Endothelial cell of umbilical vein (primary cell): ENCODE results near the gene DET1. TPM values are rescaled to one million over a fixed set of nuclear protein-coding genes. Genes with fewer than 3 reads are reported as not detected.
"Not testable (repeated sequence)": the region's sequence is repeated elsewhere in the genome, so short reads cannot be mapped to it uniquely, and the experiment has no call there.

Source experiments
- BruUV-seq: library from RNA; stranded (reverse); fragments of 400-500 nt; replicated peaks from 2 replicates; lab custom pipeline; 2021; lab: Mats Ljungman, UMichigan
- CTCF ChIA-PET: fragments of 300-600, 350-600 bp; sonication (Branson Sonifier 250); formaldehyde crosslinking; loops from one replicate; lab custom pipeline; 2021; ENCODE audit warnings: antibody characterized with exemption, inconsistent platforms; lab: Charles Lee
- POLR2A ChIA-PET: fragments of 300-600, 350-600 bp; sonication (Branson Sonifier 250); formaldehyde crosslinking; loops from one replicate; lab custom pipeline; 2021; ENCODE audit warnings: antibody characterized with exemption, inconsistent platforms; lab: Charles Lee
- DNase-seq: peaks from one replicate; pipeline ENCODE4 v3.0.0-alpha.2; 2011; ENCODE audit warnings: low read depth, low spot score
- FAIRE-seq: peaks from 2 replicates; lab custom pipeline; 2011; peaks lifted over from hg19 to GRCh38; lab: Jason Lieb, UNC
- H2AFZ ChIP-seq: 2 replicates; pipeline ENCODE4 v1.6.0; 2012; ENCODE audit warnings: low read depth, low read length, control low read depth, inconsistent platforms
- H3K27ac ChIP-seq: 2 replicates; pipeline ENCODE4 v1.5.1; 2011; ENCODE audit warnings: low read depth, mild to moderate bottlenecking, control low read depth, low read length, moderate library complexity; ENCODE audit not compliant: insufficient read depth
- H3K27me3 ChIP-seq, 2 experiments: 2 replicates each; pipeline versions ENCODE4 v1.6.0 to v1.6.1; 2011; ENCODE audit warnings: low read length in 2 of 2, mixed read lengths in 1 of 2; ENCODE audit not compliant: control insufficient read depth in 2 of 2, insufficient read depth in 2 of 2
- H3K36me3 ChIP-seq, 2 experiments: 2 replicates in 1 of 2; 3 replicates in 1 of 2; pipeline ENCODE4 v1.5.1; 2011; ENCODE audit warnings: low read length in 2 of 2, mild to moderate bottlenecking in 1 of 2, moderate library complexity in 1 of 2; ENCODE audit not compliant: control insufficient read depth in 2 of 2, insufficient read depth in 2 of 2; ENCODE audit errors: extremely low read depth in 1 of 2
- H3K4me1 ChIP-seq: 3 replicates; pipeline ENCODE4 v1.5.1; 2011; ENCODE audit warnings: mild to moderate bottlenecking, low read length; ENCODE audit not compliant: control insufficient read depth, insufficient read depth; ENCODE audit errors: extremely low read depth
- H3K4me2 ChIP-seq: 2 replicates; pipeline ENCODE4 v1.6.1; 2011; ENCODE audit warnings: low read length, control low read depth, mixed read lengths; ENCODE audit not compliant: insufficient read depth
- H3K4me3 ChIP-seq, 3 experiments: fragments of 200-600 bp in 1 of 3; sonication (generic), shearing (Covaris generic) in 1 of 3; replicated peaks in 1 of 3; 2 replicates each; pipeline ENCODE4 v1.5.1; 2011 to 2016; ENCODE audit warnings: control low read depth in 3 of 3, low read length in 3 of 3, mild to moderate bottlenecking in 2 of 3, inconsistent platforms in 1 of 3, low read depth in 1 of 3, moderate library complexity in 1 of 3; ENCODE audit not compliant: insufficient read depth in 1 of 3
- H3K79me2 ChIP-seq: 2 replicates; pipeline ENCODE4 v1.6.0; 2012; ENCODE audit warnings: low read length, inconsistent platforms; ENCODE audit not compliant: control insufficient read depth, insufficient read depth
- H3K9ac ChIP-seq: replicated peaks from 2 replicates; pipeline ENCODE3; 2011; ENCODE audit warnings: low read length, control low read depth; ENCODE audit not compliant: insufficient read depth; ENCODE audit errors: extremely low read depth
- H3K9me1 ChIP-seq: replicated peaks from 3 replicates; pipeline ENCODE4 v1.6.0; 2011; ENCODE audit warnings: mild to moderate bottlenecking, low read length; ENCODE audit not compliant: control insufficient read depth, insufficient read depth; ENCODE audit errors: extremely low read depth
- H3K9me3 ChIP-seq: replicated peaks from 2 replicates; pipeline ENCODE4 v1.5.1; 2012; ENCODE audit warnings: low read length, inconsistent platforms; ENCODE audit not compliant: control insufficient read depth, insufficient read depth
- H4K20me1 ChIP-seq: replicated peaks from 2 replicates; pipeline ENCODE3; 2011; ENCODE audit warnings: mild to moderate bottlenecking, low read length; ENCODE audit not compliant: control insufficient read depth, insufficient read depth; ENCODE audit errors: extremely low read depth
- EZH2 ChIP-seq: IDR thresholded peaks from 2 replicates; pipeline ENCODE4 v1.6.1; 2012; ENCODE audit warnings: borderline replicate concordance, low read depth, mild to moderate bottlenecking, moderate library complexity, low read length, inconsistent platforms; ENCODE audit not compliant: severe bottlenecking
- FOS ChIP-seq: IDR thresholded peaks from 2 replicates; pipeline ENCODE4 v1.6.1; 2011; ENCODE audit warnings: mild to moderate bottlenecking, low read length, moderate library complexity, borderline replicate concordance; ENCODE audit not compliant: insufficient read depth
- GATA2 ChIP-seq: IDR thresholded peaks from 2 replicates; pipeline ENCODE4 v1.7.0; 2011; ENCODE audit warnings: low read depth, mild to moderate bottlenecking, moderate library complexity, mixed read lengths, low read length; ENCODE audit not compliant: insufficient read length, insufficient read depth
- JUN ChIP-seq: IDR thresholded peaks from 2 replicates; pipeline ENCODE4 v1.6.1; 2011; ENCODE audit warnings: borderline replicate concordance, low read depth; ENCODE audit not compliant: insufficient read length, insufficient read depth
- MYC ChIP-seq: IDR thresholded peaks from one replicate; pipeline ENCODE4 v1.6.1; 2011; ENCODE audit warnings: mild to moderate bottlenecking, low read depth, low read length
- POLR2A ChIP-seq: IDR thresholded peaks from 2 replicates; pipeline ENCODE4 v1.6.1; 2012; ENCODE audit warnings: low read depth, mild to moderate bottlenecking, control low read depth, low read length
- POLR2AphosphoS5 ChIP-seq: IDR thresholded peaks from 2 replicates; pipeline ENCODE4 v1.6.1; 2012; ENCODE audit warnings: low read depth, mild to moderate bottlenecking, control low read depth, low read length, moderate library complexity; ENCODE audit not compliant: insufficient read depth
- dilution Hi-C: fragments of 300-500 bp; cut with MboI; formaldehyde crosslinking; loops from one replicate; pipeline ENCODE4 v1.15.0; 2019; ENCODE audit warnings: low sequenced_read_pairs; ENCODE audit not compliant: extremely low pct_ligation_motif_present
- intact Hi-C: fragments of 100-400 bp; cut with micrococcal nuclease; formaldehyde crosslinking; loops from one replicate; pipeline ENCODE4 v1.10.0; 2022
- polyA plus RNA-seq, 4 experiments: library from polyadenylated mRNA; depleted of rRNA in 3 of 4; stranded (reverse) in 3 of 4; unstranded in 1 of 4; fragments of >200 nt; gene quantifications; 2 replicates each; pipeline versions ENCODE4 v1.2.1 to v1.2.3, GENCODE V29; 2011 to 2012; ENCODE audit warnings: missing spikeins in 1 of 4
- total RNA-seq: library from RNA; stranded (reverse); gene quantifications from 2 replicates; pipeline ENCODE4 v1.2.3, GENCODE V29; 2021
- TF ChIP-seq, protein P1 (sequence below), 2 donors: IDR thresholded peaks; 1 replicate in 1 of 2; 2 replicates in 1 of 2; pipeline ENCODE4 v1.5.1; 2011; ENCODE audit warnings: low read length in 2 of 2, mild to moderate bottlenecking in 2 of 2, moderate library complexity in 2 of 2, control low read depth in 1 of 2, inconsistent platforms in 1 of 2, low read depth in 1 of 2; ENCODE audit not compliant: insufficient read depth in 1 of 2; ENCODE audit errors: extremely low read depth in 1 of 2
- TF ChIP-seq, protein P2 (sequence below): IDR thresholded peaks from 2 replicates; pipeline ENCODE4 v1.6.1; 2011; ENCODE audit not compliant: insufficient read depth, insufficient read length

The DET1 gene
- total and polyA plus RNA-seq, 2 donors (not counting 3 experiments of a cell fraction or from before 2014, with no cell fraction given), result 5.2 to 5.6 TPM

- Histone ChIP-seq H3K9ac (no peak overlapping the region), H3K79me2 (no peaks in the 10 kb centered on the region), H4K20me1 (no peaks in the 10 kb centered on the region), H2AFZ (no peak overlapping the region), H3K9me3 (no peaks in the 10 kb centered on the region), H3K27me3 (no peaks in the 10 kb centered on the region), H3K36me3 (no peaks in the 10 kb centered on the region), H3K4me2 (no peak overlapping the region), H3K27ac (no peak overlapping the region), H3K9me1 (no peaks in the 10 kb centered on the region), H3K4me1 (no peaks in the 10 kb centered on the region), H3K4me3 (no peak overlapping the region)
- DNase-seq, result no peak
- dilution Hi-C loops (no loop called here), intact Hi-C loops (no loop called here)
- FAIRE-seq, result no peak
- no peak for TF ChIP-seq MYC
- TF ChIP-seq JUN, result no peak
- no peak for TF ChIP-seq GATA2
- TF ChIP-seq, protein P1, sequence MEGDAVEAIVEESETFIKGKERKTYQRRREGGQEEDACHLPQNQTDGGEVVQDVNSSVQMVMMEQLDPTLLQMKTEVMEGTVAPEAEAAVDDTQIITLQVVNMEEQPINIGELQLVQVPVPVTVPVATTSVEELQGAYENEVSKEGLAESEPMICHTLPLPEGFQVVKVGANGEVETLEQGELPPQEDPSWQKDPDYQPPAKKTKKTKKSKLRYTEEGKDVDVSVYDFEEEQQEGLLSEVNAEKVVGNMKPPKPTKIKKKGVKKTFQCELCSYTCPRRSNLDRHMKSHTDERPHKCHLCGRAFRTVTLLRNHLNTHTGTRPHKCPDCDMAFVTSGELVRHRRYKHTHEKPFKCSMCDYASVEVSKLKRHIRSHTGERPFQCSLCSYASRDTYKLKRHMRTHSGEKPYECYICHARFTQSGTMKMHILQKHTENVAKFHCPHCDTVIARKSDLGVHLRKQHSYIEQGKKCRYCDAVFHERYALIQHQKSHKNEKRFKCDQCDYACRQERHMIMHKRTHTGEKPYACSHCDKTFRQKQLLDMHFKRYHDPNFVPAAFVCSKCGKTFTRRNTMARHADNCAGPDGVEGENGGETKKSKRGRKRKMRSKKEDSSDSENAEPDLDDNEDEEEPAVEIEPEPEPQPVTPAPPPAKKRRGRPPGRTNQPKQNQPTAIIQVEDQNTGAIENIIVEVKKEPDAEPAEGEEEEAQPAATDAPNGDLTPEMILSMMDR (IDR thresholded peaks at IDR 0.05; ENCODE audit: extremely low read depth in 1 of 2, insufficient read depth in 1 of 2, low read depth in 1 of 2, low read length in 2 of 2), result no peak
- TF ChIP-seq, protein P2, sequence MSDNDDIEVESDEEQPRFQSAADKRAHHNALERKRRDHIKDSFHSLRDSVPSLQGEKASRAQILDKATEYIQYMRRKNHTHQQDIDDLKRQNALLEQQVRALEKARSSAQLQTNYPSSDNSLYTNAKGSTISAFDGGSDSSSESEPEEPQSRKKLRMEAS, result no peak
- no peak for TF ChIP-seq EZH2
- no peak for TF ChIP-seq FOS
- no peak for TF ChIP-seq POLR2AphosphoS5
- no peak for TF ChIP-seq POLR2A
- ChIA-PET POLR2A (no interaction called here), CTCF (no interaction called here)
- no TSS peak for BruUV-seq
Observed at GRCh38 chr15:88541709-88542341, 4.7 kb downstream of the DET1 start.

DNA sequence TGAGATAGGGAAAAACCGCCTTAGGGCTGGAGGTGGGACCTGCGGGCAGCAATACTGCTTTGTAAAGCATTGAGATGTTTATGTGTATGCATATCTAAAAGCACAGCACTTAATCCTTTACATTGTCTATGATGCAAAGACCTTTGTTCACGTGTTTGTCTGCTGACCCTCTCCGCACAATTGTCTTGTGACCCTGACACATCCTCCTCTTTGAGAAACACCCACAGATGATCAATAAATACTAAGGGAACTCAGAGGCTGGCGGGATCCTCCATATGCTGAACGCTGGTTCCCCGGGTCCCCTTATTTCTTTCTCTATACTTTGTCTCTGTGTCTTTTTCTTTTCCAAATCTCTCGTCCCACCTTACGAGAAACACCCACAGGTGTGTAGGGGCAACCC, 5.4 kb downstream of the DET1 start:
- H3K79me2 ChIP-seq, H3K27me3 ChIP-seq, BruUV-seq, H3K4me2 ChIP-seq, H3K27ac ChIP-seq, POLR2A ChIA-PET, H3K4me3 ChIP-seq, H3K9ac ChIP-seq, H3K4me1 ChIP-seq, H3K9me3 ChIP-seq, H3K36me3 ChIP-seq, H4K20me1 ChIP-seq, FAIRE-seq, H3K9me1 ChIP-seq, H2AFZ ChIP-seq, dilution Hi-C loops, intact Hi-C loops, CTCF ChIA-PET, DNase-seq: not testable (repeated sequence)

DNA sequence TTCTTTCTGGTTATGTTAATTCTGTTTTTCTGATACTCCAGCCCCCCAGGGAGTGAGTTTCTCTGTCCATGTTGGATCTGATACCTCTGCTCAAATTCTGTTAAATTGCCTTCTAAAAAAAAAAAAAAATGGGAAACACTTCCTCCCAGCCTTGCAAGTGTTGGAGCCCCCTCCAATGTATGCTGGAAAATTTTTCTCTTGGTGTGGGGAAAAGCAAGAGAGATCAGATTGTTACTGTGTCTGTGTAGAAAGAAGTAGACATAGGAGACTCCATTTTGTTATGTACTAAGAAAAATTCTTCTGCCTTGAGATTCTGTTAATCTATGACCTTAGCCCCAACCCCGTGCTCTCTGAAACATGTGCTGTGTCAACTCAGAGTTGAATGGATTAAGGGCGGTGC, 6.1 kb downstream of the DET1 start:
- H3K4me3 ChIP-seq, H2AFZ ChIP-seq, POLR2A ChIA-PET, H3K36me3 ChIP-seq, H3K9me3 ChIP-seq, H3K9me1 ChIP-seq, dilution Hi-C loops, intact Hi-C loops, H3K27me3 ChIP-seq, H3K79me2 ChIP-seq, CTCF ChIA-PET, H3K9ac ChIP-seq, BruUV-seq, H3K27ac ChIP-seq, DNase-seq, H3K4me1 ChIP-seq, H3K4me2 ChIP-seq, H4K20me1 ChIP-seq, FAIRE-seq: not testable (repeated sequence)
